Bronchus fibroblast of lung (primary cell): ENCODE results near the gene FOXO3. TPM values are rescaled to one million over a fixed set of nuclear protein-coding genes. Genes with fewer than 3 reads are reported as not detected.

Source experiments
- total RNA-seq: library from RNA; depleted of rRNA; stranded (reverse); fragments of >200 nt; gene quantifications from 2 replicates; pipeline ENCODE4 v1.2.3, GENCODE V29; 2015

FOXO3 gene
- 33.3 and 33.7 TPM in 2 replicates for total RNA-seq

GRCh38 chr6:108560463-108561308 is at the start of gene FOXO3:
Gene FOXO3, plus strand, starts transcription at chr6:108560917. Its CDS starts 292 bp downstream, at chr6:108561209.

